T follicular helper cell (primary cell): Measurements from ENCODE around the gene ZNF32.
"Not testable (repeated sequence)": the region's sequence is repeated elsewhere in the genome, so short reads cannot be mapped to it uniquely, and the experiment has no call there.

Experiments used
- DNase-seq: peaks from one replicate; pipeline ENCODE4 v3.0.0-alpha.2; 2020; ENCODE audit warnings: low read depth

ZNF32 gene

GRCh38 chr10:43628956-43629355, 19.7 kb downstream of the ZNF32 start:
- DNase-seq: no peak

- DNase-seq: no peak
Measured at GRCh38 chr10:43627942-43628341, 20.7 kb downstream of the ZNF32 start.

GRCh38 chr10:43623351-43623750, 25.3 kb downstream of the ZNF32 start:
- DNase-seq: no peak

GRCh38 chr10:43622038-43622437, 26.6 kb downstream of the ZNF32 start:
- no peak for DNase-seq

- no peak for DNase-seq
Measured at GRCh38 chr10:43619368-43619767, 29.3 kb downstream of the ZNF32 start.

- DNase-seq: no peak
Measured at GRCh38 chr10:43616697-43617370, 31.8 kb downstream of the ZNF32 start.

- no peak for DNase-seq
Measured at GRCh38 chr10:43610636-43611035, 38.0 kb downstream of the ZNF32 start.

GRCh38 chr10:43607199-43607573, 41.5 kb downstream of the ZNF32 start:
- no peak for DNase-seq

GRCh38 chr10:43606323-43607198, 42.1 kb downstream of the ZNF32 start, which contains the start of gene ZNF485:
Gene ZNF485, plus strand, starts transcription at chr10:43606438. Its CDS starts 613 bp downstream, at chr10:43607051.
- DNase-seq: peak; percentile 39

GRCh38 chr10:43605850-43606322, 42.8 kb downstream of the ZNF32 start:
- DNase-seq: no peak

- DNase-seq: not testable (repeated sequence)
Measured at GRCh38 chr10:43601576-43601975, 47.1 kb downstream of the ZNF32 start.

GRCh38 chr10:43599333-43599732, 49.3 kb downstream of the ZNF32 start:
- no peak for DNase-seq

- no peak for DNase-seq
Measured at GRCh38 chr10:43598446-43598845, 50.2 kb downstream of the ZNF32 start.

GRCh38 chr10:43596546-43596945, 52.1 kb downstream of the ZNF32 start:
- DNase-seq: no peak

GRCh38 chr10:43595739-43596298, 52.9 kb downstream of the ZNF32 start:
- no peak for DNase-seq

- no peak for DNase-seq
Measured at GRCh38 chr10:43594944-43595589, 53.6 kb downstream of the ZNF32 start.
